Measurements from ENCODE around the gene KRT79.

The KRT79 gene

DNA sequence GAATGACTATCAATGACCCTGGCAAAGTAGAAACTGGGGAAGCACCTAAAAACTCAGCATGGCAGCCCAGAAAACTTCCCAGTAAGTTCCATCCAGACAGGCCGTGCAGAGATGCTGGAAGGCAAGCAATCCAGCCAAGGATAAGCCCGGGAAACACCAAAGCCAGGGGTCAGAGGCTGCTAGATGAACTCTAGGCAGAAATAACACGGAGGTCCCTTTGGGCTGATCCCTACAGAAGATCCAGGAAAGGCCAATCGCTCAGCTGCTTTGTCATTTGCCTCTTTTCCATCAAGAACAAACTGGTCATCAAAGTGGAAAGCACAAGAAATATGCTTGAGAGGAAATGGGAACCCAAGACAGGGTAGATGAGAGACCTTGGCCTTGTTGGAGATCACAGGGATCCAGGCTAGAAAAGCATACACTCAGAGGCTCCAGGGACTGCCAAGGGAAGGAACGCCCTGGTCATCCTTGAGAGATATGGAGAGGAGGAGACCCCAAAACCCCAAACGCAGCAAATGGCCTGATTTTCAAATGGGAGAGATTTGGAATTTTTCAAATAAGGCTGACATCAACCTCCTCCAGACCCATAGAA, 6.5 kb downstream of the KRT79 start:
- Histone ChIP-seq H3K36me3 (ENCODE audit: control insufficient read depth, insufficient read depth, low read length) (no peaks in the 10 kb centered on the region), H3K4me3 (ENCODE audit: low read length) (no peak overlapping the region), H3K9ac (ENCODE audit: low read length) (no peak overlapping the region), H3K9me3 (ENCODE audit: control insufficient read depth, low read length) (no peaks in the 10 kb centered on the region), H3K27me3 (ENCODE audit: control insufficient read depth, insufficient read depth, low read length) (no peaks in the 10 kb centered on the region), H3K4me1 (ENCODE audit: control insufficient read depth, insufficient read depth, low read length) (peaks cover 3% of the 10 kb centered on the region)

DNA sequence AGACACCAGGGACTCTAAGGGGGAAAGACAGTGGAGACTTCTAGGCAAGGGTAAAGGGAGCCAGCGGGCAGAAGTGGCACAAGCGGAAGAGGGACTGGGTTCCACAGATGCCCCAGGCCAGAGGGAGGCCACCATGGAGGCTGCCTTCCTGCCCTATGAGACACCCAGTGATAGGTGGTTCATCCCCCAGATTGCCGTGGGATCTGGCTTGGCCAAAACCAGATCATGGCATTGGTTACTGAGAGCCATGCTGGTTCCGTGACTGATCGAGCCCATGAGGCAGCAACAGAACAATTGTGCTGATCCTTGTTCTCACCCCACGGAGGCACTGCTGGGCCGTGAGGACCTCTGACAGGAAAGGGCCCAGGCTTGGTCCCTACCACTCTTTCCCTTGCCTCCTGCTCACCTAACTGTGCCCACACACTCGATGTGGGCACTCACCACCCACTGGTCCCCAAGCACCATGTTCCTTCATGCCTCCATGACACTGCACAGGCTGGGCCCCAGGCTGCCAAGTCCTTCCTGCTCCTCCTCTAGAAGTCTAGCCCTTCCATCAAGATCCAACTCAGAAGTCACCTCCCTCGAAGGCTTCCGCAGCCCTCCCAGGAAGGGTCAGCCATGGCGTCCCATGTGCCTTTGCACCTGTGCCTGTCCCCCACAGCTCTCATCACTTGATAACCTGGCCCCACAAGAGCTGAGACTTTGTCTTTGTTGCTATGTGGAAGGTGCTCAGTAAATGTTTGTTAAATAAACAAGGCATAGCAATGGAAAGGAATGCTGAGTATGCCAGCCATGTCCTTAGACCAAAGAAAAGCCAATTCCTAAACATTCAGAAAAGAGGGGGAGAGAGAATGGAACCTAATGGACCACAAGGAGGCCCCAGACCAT, 7.3 kb downstream of the KRT79 start:
- no peak overlapping the region for H3K4me3 ChIP-seq (ENCODE audit: low read length)
- no peak overlapping the region for H3K9ac ChIP-seq (ENCODE audit: low read length)
- no peaks in the 10 kb centered on the region for H3K27me3 ChIP-seq (ENCODE audit: control insufficient read depth, insufficient read depth, low read length)
- peaks cover 9% of the 10 kb centered on the region for H3K4me1 ChIP-seq (ENCODE audit: control insufficient read depth, insufficient read depth, low read length)
- H3K9me3 ChIP-seq (ENCODE audit: control insufficient read depth, low read length), result no peaks in the 10 kb centered on the region
- H3K36me3 ChIP-seq (ENCODE audit: control insufficient read depth, insufficient read depth, low read length), result no peaks in the 10 kb centered on the region

DNA sequence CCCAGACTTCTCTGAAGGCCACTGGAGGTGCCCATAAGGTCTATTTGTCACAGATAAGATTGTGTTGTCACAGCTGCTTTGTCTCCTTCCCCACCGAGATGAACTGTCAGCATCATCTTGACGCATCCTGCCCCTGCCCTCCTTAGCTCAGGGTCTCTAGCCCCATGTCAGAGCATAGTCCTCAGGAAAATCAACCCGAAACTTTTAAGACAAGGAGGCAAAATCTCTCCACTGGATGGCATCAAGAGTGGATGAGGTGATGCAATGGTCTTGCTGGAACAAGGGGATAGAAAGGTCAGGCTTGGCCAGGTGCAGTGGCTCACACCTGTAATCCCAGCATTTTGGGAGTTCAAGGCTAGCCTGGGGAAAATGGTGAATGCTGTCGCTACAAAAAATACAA, 8.2 kb downstream of the KRT79 start:
- Histone ChIP-seq H3K9ac (ENCODE audit: low read length) (no peak overlapping the region), H3K4me1 (ENCODE audit: control insufficient read depth, insufficient read depth, low read length) (peaks cover 11% of the 10 kb centered on the region), H3K27me3 (ENCODE audit: control insufficient read depth, insufficient read depth, low read length) (peaks cover 3% of the 10 kb centered on the region), H3K36me3 (ENCODE audit: control insufficient read depth, insufficient read depth, low read length) (no peaks in the 10 kb centered on the region), H3K4me3 (ENCODE audit: low read length) (no peak overlapping the region), H3K9me3 (ENCODE audit: control insufficient read depth, low read length) (no peaks in the 10 kb centered on the region)

DNA sequence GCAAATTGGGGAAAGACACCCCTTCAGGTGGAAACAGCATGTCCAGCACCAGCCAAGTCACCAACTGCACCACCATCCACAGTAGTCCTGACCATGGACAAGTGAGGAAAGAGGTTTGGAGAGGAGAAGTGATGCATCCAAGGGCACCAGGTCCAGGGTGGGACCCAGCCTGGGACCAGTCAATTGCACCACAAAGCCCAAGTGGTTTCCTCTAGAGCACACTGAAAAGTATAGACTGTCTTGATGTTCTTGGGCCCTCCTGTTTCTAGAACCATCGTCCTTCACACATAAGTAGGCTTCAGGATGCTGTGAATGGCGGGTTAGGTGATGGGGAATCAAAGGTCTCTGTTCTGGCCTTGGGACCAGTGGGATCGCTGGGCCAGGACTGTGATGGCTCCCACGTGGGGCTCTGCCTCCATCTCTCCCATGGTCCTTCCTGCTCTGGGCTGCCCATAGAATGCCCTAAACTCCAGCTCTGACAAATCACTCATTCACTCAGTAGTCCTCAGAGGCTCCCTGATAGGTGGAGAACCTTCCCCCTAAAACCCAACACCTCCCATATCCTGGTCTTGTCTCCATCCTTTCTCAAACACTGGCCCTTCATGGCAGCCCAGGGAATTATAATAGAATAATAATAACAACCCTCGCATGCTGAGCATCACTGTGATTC, 9.2 kb downstream of the KRT79 start:
- Histone ChIP-seq H3K9me3 (ENCODE audit: control insufficient read depth, low read length) (no peaks in the 10 kb centered on the region), H3K4me3 (ENCODE audit: low read length) (no peak overlapping the region), H3K4me1 (ENCODE audit: control insufficient read depth, insufficient read depth, low read length) (peaks cover 11% of the 10 kb centered on the region), H3K27me3 (ENCODE audit: control insufficient read depth, insufficient read depth, low read length) (peaks cover 5% of the 10 kb centered on the region), H3K36me3 (ENCODE audit: control insufficient read depth, insufficient read depth, low read length) (no peaks in the 10 kb centered on the region), H3K9ac (ENCODE audit: low read length) (no peak overlapping the region)

DNA sequence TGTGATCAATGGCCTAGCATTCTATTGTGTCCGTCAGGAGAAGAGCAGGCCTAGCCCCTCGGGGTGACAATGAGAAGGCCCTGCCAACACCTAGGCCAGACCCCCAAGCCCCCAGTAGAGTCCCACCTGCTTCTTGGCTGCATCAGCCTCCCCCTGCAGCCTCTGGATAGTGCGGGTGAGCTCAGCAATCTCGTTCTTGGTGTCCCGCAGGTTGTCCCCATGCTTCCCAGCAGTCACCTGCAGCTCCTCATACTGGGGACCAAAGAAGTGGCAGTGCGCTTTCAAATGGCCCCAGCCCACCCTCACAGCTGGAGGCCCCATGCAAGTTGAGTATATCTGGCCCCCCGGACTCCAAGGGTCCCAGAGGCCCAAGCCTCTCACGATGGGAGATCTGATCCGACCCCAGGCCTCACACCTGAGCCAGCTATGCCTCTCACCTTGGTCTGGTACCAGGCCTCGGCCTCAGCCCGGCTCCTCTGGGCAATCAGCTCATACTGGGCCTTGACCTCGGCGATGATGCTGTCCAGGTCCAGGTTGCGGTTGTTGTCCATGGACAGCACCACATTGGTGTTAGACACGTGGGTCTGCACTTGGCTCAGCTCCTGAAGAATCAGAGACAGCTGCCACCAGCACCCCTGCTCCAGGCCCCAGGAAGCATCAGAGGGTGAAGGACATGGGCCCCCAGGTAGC, 10.2 kb downstream of the KRT79 start:
- peaks cover 5% of the 10 kb centered on the region for H3K27me3 ChIP-seq (ENCODE audit: control insufficient read depth, insufficient read depth, low read length)
- no peaks in the 10 kb centered on the region for H3K9me3 ChIP-seq (ENCODE audit: control insufficient read depth, low read length)
- no peak overlapping the region for H3K4me3 ChIP-seq (ENCODE audit: low read length)
- H3K4me1 ChIP-seq (ENCODE audit: control insufficient read depth, insufficient read depth, low read length), result peaks cover 11% of the 10 kb centered on the region
- H3K9ac ChIP-seq (ENCODE audit: low read length), result no peak overlapping the region
- H3K36me3 ChIP-seq (ENCODE audit: control insufficient read depth, insufficient read depth, low read length), result no peaks in the 10 kb centered on the region

DNA sequence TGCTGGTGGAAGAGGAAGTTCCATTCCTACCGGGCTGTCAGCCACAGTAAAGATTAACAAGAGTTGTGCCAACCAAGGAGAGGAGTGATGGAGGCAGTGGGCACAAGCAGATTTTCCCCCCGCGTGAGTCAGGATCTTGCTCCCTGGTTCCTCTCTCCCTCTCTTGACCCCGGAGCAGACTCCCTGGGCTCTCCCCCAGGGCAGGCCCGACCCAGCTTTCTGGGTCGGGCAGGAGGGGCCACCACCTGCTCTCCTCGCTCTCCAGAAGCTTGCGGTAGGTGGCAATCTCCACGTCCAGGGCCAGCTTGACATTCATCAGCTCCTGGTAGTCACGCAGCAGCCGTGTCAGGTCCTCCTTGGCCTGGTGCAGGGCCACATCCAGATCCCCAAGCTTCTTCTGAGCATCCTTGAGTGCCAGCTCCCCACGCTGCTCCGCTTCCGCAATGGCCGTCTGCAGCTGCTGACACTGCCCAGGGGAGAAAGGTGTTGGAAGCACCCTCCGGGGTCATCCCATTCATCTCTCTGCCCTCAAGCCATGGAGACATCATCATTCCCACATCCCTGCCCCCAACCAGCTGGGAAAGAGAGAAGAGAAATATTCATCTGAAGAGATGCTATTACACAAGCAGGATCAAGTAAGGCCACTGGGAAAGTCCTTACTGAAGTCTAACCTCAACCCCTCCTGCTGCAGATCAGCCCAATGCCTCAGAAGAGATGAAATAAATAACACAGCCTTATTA, 11.2 kb downstream of the KRT79 start:
- peaks cover 11% of the 10 kb centered on the region for H3K4me1 ChIP-seq (ENCODE audit: control insufficient read depth, insufficient read depth, low read length)

DNA sequence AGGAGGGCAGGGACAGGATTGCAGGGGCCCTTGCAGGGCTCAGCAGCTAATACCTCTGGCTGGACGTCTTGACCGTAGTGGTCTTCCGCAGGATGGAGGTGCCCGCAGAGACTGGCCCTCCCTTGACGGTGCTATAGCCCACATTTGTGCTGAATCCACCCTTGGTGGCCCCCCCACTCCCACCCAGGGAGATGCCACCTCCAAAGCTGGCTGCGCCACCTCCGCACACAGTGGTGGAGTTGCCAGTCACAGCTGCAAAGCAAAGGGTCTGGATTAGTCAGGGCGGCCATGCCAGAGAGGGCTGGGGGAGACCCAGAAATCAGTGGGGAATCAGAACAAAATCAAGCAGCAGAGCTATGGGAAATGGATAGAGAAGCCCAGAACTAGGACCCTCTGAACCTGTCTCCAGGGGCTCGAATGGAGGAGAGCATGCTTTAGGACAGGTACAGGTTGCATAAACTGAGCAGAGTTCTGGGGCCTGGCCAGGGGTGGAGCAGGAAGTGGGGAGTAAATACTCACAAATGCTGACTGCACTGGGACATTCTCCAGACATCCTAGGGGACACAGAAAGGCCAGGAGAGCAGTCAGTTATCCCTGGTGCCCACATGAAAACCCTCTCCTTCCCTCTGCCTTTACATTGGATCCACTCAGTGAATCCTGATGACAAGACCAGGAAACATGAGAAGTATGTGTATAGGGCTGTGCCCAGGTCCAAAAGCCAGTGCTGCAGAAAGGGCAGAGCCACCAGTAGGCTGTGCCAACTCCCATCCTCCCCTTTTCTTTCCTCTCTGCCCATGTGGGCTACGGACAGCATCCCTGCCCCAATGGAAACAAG, 12.1 kb downstream of the KRT79 start:
- peaks cover 11% of the 10 kb centered on the region for H3K4me1 ChIP-seq (ENCODE audit: control insufficient read depth, insufficient read depth, low read length)
- no peak overlapping the region for H3K9ac ChIP-seq (ENCODE audit: low read length)
- no peak overlapping the region for H3K4me3 ChIP-seq (ENCODE audit: low read length)
- H3K36me3 ChIP-seq (ENCODE audit: control insufficient read depth, insufficient read depth, low read length), result no peaks in the 10 kb centered on the region
- peaks cover 13% of the 10 kb centered on the region for H3K27me3 ChIP-seq (ENCODE audit: control insufficient read depth, insufficient read depth, low read length)
- no peaks in the 10 kb centered on the region for H3K9me3 ChIP-seq (ENCODE audit: control insufficient read depth, low read length)

More for the DNA sequence above, 11.2 kb downstream of the KRT79 start:
- Histone ChIP-seq H3K9me3 (ENCODE audit: control insufficient read depth, low read length) (no peaks in the 10 kb centered on the region), H3K4me3 (ENCODE audit: low read length) (no peak overlapping the region), H3K36me3 (ENCODE audit: control insufficient read depth, insufficient read depth, low read length) (no peaks in the 10 kb centered on the region), H3K9ac (ENCODE audit: low read length) (no peak overlapping the region), H3K27me3 (ENCODE audit: control insufficient read depth, insufficient read depth, low read length) (peaks cover 6% of the 10 kb centered on the region)

DNA sequence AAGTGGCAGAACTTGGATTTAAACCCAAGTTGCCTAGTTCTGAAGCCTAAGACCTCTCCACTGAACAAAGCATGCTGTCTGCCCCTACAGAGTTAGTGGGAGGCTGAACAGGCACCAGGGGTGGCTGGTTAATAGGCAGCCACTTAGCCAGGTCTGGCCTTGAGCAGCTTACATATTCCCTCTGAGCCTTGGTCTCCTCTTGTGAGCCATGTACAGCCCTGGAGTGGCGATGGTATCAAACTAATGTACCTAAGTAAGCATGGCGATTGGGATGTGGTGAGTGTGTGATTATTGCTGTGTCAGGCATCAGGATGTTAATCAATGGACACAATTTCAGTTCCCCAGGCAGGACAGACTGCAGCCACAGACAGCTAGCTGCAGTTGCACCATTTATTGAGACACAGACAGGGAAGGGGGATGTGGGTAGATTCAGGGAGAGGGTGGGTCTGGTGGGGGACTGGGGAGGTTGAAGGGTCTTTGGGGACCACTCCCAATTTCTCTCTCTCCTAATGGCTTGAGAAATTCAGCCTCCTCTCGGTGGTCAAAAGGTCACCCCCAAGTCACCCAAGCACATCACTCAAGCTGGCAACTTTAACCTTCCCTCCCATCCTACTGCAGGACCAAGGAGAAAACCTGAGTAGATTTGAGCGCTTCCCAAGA, 12.9 kb downstream of the KRT79 start:
- H3K9me3 ChIP-seq (ENCODE audit: control insufficient read depth, low read length), result no peaks in the 10 kb centered on the region
- H3K27me3 ChIP-seq (ENCODE audit: control insufficient read depth, insufficient read depth, low read length), result peaks cover 14% of the 10 kb centered on the region
- no peaks in the 10 kb centered on the region for H3K36me3 ChIP-seq (ENCODE audit: control insufficient read depth, insufficient read depth, low read length)
- H3K4me1 ChIP-seq (ENCODE audit: control insufficient read depth, insufficient read depth, low read length), result peaks cover 11% of the 10 kb centered on the region
- no peak overlapping the region for H3K9ac ChIP-seq (ENCODE audit: low read length)
- no peak overlapping the region for H3K4me3 ChIP-seq (ENCODE audit: low read length)

DNA sequence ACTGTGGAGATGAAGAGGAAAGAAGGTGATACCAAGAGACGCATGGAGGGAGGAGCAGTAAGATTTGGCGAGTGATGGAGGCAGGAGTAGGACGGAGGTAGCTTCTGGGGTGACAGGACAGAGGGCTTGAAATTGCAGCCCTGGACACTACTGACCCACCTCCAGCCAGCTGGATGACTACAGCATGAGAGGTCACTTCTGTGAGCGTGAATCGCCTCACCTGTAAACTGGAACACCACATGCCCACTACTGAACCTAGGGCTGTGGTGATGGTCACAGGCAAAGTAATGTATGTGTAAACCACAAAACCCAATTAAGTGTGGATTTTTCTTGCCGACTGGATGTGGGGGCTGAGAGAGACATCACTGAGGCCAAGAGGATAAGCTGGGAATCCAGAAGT, 13.6 kb downstream of the KRT79 start:
- H3K36me3 ChIP-seq (ENCODE audit: control insufficient read depth, insufficient read depth, low read length), result no peaks in the 10 kb centered on the region
- peaks cover 14% of the 10 kb centered on the region for H3K27me3 ChIP-seq (ENCODE audit: control insufficient read depth, insufficient read depth, low read length)
- no peaks in the 10 kb centered on the region for H3K9me3 ChIP-seq (ENCODE audit: control insufficient read depth, low read length)
- no peak overlapping the region for H3K4me3 ChIP-seq (ENCODE audit: low read length)
- peaks cover 11% of the 10 kb centered on the region for H3K4me1 ChIP-seq (ENCODE audit: control insufficient read depth, insufficient read depth, low read length)
- H3K9ac ChIP-seq (ENCODE audit: low read length), result no peak overlapping the region

DNA sequence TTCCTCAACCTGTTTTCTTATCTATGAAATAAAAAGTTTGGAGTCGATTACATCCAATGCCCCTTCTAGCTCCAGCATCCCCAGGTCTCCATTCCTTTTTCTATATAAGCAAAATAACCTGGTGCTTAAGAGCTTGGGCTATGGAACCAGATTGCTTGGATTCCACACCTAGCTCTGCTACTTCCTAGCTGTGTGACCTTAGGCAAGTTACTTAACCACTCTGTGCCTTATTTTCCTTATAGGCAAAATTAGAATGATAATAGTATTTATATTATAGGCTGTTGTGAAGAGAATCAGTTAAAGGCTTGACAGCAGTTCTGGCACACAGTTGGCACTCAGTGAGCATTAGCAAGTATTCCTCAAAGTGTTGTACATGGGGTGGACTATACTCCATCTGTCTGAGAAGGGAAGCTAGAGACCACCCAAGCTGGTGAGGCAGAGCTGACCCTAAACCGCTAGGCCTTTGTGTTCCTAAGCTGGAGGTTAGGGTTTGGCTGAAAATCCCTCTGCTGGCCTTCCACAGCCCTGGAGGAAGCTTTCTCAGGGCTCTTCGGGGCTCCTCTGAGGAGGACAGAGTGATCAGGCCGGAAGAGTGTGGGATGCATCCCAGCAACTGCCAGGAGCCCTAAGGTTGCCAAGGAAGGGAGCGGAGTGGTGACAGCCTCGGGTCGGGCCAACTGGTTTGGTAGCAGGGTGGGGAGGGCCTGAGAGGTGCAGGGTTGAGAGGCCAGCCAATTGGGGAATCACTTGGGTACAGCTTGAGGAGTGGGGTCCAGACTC, 14.2 kb downstream of the KRT79 start:
- no peak overlapping the region for H3K4me3 ChIP-seq (ENCODE audit: low read length)
- no peak overlapping the region for H3K9ac ChIP-seq (ENCODE audit: low read length)
- peaks cover 11% of the 10 kb centered on the region for H3K4me1 ChIP-seq (ENCODE audit: control insufficient read depth, insufficient read depth, low read length)

More for the DNA sequence above, 14.2 kb downstream of the KRT79 start:
- Histone ChIP-seq H3K36me3 (ENCODE audit: control insufficient read depth, insufficient read depth, low read length) (no peaks in the 10 kb centered on the region), H3K27me3 (ENCODE audit: control insufficient read depth, insufficient read depth, low read length) (peaks cover 14% of the 10 kb centered on the region), H3K9me3 (ENCODE audit: control insufficient read depth, low read length) (no peaks in the 10 kb centered on the region)
